ENCODE results near the gene ACAA1. TPM values are rescaled to one million over a fixed set of nuclear protein-coding genes. Genes with fewer than 3 reads are reported as not detected.
A peak's percentile ranks its signal among the peaks of the same experiment; 100 is the strongest.

ACAA1 gene
- total and polyA plus RNA-seq, 9 of the 15 experiments (the other 6 are each of a cell fraction or from before 2014, with no cell fraction given) = 4.0 to 88.9 (median 57.2) TPM

DNA sequence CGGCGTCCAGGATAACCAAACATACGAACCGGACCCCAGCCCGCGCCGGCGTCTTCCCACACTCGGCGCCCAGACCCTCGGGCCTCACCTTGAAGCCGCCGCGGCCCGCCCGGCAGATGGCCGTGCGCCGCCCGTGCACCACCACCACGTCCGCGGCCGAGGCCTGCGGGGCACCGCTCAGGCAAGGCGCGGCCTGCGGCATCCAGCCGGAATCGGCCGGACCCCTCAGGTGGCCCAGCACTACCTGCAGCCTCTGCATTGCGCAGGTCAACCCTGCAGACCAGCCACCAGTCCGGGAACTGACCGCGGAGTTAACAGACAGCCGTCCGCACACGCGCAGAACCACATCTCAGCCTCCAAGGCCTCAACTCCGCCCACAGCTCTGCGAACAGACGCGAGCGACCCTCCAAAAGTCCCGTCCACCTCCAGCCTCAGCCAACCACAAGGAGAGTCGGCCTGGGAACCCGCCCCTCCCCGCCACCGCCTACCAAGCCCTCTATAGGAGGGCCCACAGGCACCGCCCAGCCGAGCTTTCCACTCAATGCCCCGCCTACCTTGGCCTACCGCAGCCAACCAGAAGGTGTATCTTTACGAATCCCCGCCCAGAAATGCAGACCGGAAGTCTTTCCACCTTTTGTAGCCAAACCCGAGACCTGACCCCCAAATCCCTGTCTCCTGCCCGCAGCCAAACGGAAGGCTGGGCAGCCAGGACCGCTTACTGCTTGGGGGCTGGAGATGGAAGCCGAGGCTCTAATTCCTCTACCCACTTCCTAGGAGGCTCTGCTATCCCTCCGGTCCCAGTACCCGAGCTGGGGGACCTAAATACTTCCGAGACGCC, at the start of gene ACAA1 (continued):
- no peak for TF ChIP-seq SIX5 (IDR thresholded peaks at IDR 0.05; ENCODE audit: borderline replicate concordance in 1 of 2, insufficient read depth in 1 of 2, low read depth in 1 of 2, low read length in 2 of 2)
- no peak; the same call in 1 of the 2 replicates for TF ChIP-seq KAT7 (CRISPR knock-in tag; IDR thresholded peaks at IDR 0.05; ENCODE audit: borderline replicate concordance)
- TF ChIP-seq MCM5 (IDR thresholded peaks at IDR 0.05; ENCODE audit: low read depth) = no peak
- no peak for TF ChIP-seq ZEB2 (IDR thresholded peaks at IDR 0.05)
- TF ChIP-seq ZBTB34 (CRISPR knock-in tag; IDR thresholded peaks at IDR 0.05) = peak; percentile 29; the same call in 1 of the 2 replicates
- TF ChIP-seq, protein P1, sequence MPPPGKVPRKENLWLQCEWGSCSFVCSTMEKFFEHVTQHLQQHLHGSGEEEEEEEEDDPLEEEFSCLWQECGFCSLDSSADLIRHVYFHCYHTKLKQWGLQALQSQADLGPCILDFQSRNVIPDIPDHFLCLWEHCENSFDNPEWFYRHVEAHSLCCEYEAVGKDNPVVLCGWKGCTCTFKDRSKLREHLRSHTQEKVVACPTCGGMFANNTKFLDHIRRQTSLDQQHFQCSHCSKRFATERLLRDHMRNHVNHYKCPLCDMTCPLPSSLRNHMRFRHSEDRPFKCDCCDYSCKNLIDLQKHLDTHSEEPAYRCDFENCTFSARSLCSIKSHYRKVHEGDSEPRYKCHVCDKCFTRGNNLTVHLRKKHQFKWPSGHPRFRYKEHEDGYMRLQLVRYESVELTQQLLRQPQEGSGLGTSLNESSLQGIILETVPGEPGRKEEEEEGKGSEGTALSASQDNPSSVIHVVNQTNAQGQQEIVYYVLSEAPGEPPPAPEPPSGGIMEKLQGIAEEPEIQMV (tag; conservative IDR thresholded peaks at IDR 0.05; ENCODE audit: low read depth) = no peak
- no peak for TF ChIP-seq KDM1A (IDR thresholded peaks at IDR 0.05)
- TF ChIP-seq, protein P2, sequence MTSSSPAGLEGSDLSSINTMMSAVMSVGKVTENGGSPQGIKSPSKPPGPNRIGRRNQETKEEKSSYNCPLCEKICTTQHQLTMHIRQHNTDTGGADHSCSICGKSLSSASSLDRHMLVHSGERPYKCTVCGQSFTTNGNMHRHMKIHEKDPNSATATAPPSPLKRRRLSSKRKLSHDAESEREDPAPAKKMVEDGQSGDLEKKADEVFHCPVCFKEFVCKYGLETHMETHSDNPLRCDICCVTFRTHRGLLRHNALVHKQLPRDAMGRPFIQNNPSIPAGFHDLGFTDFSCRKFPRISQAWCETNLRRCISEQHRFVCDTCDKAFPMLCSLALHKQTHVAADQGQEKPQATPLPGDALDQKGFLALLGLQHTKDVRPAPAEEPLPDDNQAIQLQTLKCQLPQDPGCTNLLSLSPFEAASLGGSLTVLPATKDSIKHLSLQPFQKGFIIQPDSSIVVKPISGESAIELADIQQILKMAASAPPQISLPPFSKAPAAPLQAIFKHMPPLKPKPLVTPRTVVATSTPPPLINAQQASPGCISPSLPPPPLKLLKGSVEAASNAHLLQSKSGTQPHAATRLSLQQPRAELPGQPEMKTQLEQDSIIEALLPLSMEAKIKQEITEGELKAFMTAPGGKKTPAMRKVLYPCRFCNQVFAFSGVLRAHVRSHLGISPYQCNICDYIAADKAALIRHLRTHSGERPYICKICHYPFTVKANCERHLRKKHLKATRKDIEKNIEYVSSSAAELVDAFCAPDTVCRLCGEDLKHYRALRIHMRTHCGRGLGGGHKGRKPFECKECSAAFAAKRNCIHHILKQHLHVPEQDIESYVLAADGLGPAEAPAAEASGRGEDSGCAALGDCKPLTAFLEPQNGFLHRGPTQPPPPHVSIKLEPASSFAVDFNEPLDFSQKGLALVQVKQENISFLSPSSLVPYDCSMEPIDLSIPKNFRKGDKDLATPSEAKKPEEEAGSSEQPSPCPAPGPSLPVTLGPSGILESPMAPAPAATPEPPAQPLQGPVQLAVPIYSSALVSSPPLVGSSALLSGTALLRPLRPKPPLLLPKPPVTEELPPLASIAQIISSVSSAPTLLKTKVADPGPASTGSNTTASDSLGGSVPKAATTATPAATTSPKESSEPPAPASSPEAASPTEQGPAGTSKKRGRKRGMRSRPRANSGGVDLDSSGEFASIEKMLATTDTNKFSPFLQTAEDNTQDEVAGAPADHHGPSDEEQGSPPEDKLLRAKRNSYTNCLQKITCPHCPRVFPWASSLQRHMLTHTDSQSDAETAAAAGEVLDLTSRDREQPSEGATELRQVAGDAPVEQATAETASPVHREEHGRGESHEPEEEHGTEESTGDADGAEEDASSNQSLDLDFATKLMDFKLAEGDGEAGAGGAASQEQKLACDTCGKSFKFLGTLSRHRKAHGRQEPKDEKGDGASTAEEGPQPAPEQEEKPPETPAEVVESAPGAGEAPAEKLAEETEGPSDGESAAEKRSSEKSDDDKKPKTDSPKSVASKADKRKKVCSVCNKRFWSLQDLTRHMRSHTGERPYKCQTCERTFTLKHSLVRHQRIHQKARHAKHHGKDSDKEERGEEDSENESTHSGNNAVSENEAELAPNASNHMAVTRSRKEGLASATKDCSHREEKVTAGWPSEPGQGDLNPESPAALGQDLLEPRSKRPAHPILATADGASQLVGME (CRISPR knock-in tag; IDR thresholded peaks at IDR 0.05) = peak; percentile 75; the same call in 1 of the 2 replicates
- TF ChIP-seq GATAD2A (IDR thresholded peaks at IDR 0.05) = no peak
- TF ChIP-seq PCBP2 (IDR thresholded peaks at IDR 0.05; ENCODE audit: low read depth, low read length, poor library complexity, severe bottlenecking) = no peak
- TF ChIP-seq, protein P3, sequence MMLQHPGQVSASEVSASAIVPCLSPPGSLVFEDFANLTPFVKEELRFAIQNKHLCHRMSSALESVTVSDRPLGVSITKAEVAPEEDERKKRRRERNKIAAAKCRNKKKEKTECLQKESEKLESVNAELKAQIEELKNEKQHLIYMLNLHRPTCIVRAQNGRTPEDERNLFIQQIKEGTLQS (IDR thresholded peaks at IDR 0.05) = no peak
- TF ChIP-seq, protein P3 (CRISPR knock-in tag; conservative IDR thresholded peaks at IDR 0.05) = no peak; the same call in 1 of the 2 replicates
- TF ChIP-seq, protein P4, sequence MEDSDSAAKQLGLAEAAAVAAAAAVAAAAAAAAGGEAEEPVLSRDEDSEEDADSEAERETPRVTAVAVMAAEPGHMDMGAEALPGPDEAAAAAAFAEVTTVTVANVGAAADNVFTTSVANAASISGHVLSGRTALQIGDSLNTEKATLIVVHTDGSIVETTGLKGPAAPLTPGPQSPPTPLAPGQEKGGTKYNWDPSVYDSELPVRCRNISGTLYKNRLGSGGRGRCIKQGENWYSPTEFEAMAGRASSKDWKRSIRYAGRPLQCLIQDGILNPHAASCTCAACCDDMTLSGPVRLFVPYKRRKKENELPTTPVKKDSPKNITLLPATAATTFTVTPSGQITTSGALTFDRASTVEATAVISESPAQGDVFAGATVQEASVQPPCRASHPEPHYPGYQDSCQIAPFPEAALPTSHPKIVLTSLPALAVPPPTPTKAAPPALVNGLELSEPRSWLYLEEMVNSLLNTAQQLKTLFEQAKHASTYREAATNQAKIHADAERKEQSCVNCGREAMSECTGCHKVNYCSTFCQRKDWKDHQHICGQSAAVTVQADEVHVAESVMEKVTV (CRISPR knock-in tag; IDR thresholded peaks at IDR 0.05) = no peak
- peak; percentile 60 for TF ChIP-seq TAF1 (IDR thresholded peaks at IDR 0.05; ENCODE audit: control insufficient read depth, extremely low read depth, insufficient read depth, low read length, severe bottlenecking)
- TF ChIP-seq ZFPM2 (CRISPR knock-in tag; IDR thresholded peaks at IDR 0.05) = peak; percentile 71; the same call in 1 of the 2 replicates

Measured in K562 (cell line).